Prostate gland (tissue), 2 donors: Measurements from ENCODE around the gene PTP4A1. TPM values are rescaled to one million over a fixed set of nuclear protein-coding genes. Genes with fewer than 3 reads are reported as not detected.

ENCODE experiments used
- DNase-seq: peaks from one replicate; pipeline ENCODE4 v3.0.0-alpha.2; 2019; ENCODE audit warnings: low spot score
- H3K27ac ChIP-seq, 2 donors: fragments of 200-600 bp; sonication (generic); 2 replicates each; pipeline ENCODE4 v1.5.1; 2017 to 2019
- H3K27me3 ChIP-seq: fragments of 200-600 bp; sonication (generic); replicated peaks from 2 replicates; pipeline ENCODE4 v1.5.1; 2019; ENCODE audit not compliant: insufficient read depth
- H3K36me3 ChIP-seq, 2 donors: fragments of 200-600 bp; sonication (generic); 1 replicate in 1 of 2; 2 replicates in 1 of 2; pipeline versions ENCODE4 v1.5.1 to v1.8.1; 2017 to 2019
- H3K4me1 ChIP-seq: fragments of 200-600 bp; sonication (generic); replicated peaks from 2 replicates; pipeline ENCODE4 v1.5.1; 2019
- H3K4me3 ChIP-seq, 2 donors: fragments of 200-600 bp; sonication (generic); 2 replicates each; pipeline ENCODE4 v1.5.1; 2017 to 2019
- H3K9me3 ChIP-seq: fragments of 200-600 bp; sonication (generic); 2 replicates; pipeline ENCODE4 v1.5.1; 2017
- POLR2A ChIP-seq: fragments of 450-650 bp; IDR thresholded peaks from one replicate; pipeline ENCODE4 v1.6.1; 2016; ENCODE audit warnings: antibody characterized with exemption, mild to moderate bottlenecking
- POLR2AphosphoS5 ChIP-seq: sonication (generic); formaldehyde crosslinking; IDR thresholded peaks from one replicate; pipeline ENCODE4 v1.6.1; 2017; ENCODE audit warnings: antibody characterized with exemption
- WGBS: methylation state at CpG from one replicate; pipeline ENCODE4 v1.1.5; 2018; 5-methylcytosine and 5-hydroxymethylcytosine counted together
- intact Hi-C: fragments of 100-400 bp; cut with DNase I; formaldehyde crosslinking; loops from one replicate; pipeline ENCODE4 v1.14.2; 2022
- small RNA-seq, 2 donors: library from RNA; depleted of rRNA; stranded (forward); fragments of <200 nt; gene quantifications; one replicate each; pipeline ENCODE3, GENCODE V24; 2016
- total RNA-seq, 2 donors: library from RNA; depleted of rRNA; stranded (reverse); fragments of >200 nt; gene quantifications; one replicate each; pipeline ENCODE4 v1.1.0, GENCODE V29; 2016
- TF ChIP-seq, protein P1 (sequence below), 4 experiments: fragments of 200-600 bp in 2 of 4; fragments of 450-650 bp in 2 of 4; sonication (generic) in 2 of 4; IDR thresholded peaks; 1 replicate in 3 of 4; 2 replicates in 1 of 4; pipeline ENCODE4 v1.5.1; 2016 to 2019; ENCODE audit warnings: antibody characterized with exemption in 4 of 4, mild to moderate bottlenecking in 2 of 4, moderate library complexity in 2 of 4

The PTP4A1 gene
- total RNA-seq, 2 donors from 2014 or later = 25.5 to 29.3 TPM

DNA sequence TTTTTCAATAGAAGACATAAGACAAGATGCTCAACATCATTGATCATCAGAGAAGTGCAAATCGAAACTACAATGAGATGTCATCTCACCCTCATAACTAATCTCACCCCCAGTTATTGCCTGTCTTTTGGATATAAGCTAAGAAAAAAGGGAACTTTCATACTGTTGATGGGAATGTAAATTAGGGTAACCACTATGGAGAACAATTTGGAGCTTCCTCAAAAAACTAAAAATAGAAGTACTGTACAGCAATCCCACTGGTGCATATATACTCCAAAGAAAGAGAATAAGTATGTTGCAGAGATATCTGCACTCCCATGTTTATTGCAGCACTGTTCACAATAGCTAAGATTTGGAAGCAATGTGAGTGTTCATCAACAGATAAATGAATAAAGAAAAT is 37.0 kb downstream of the PTP4A1 start:
- Histone ChIP-seq H3K9me3 (no peaks in the 10 kb centered on the region), H3K27me3 (no peaks in the 10 kb centered on the region), H3K4me1 (no peaks in the 10 kb centered on the region), H3K27ac (no peak overlapping the region), H3K4me3 (no peak overlapping the region), H3K36me3 (no peaks in the 10 kb centered on the region)
- 89% methylated on average over 1 of the region's 1 CpG for WGBS
- DNase-seq = no peak
- TF ChIP-seq POLR2AphosphoS5 (no peak), POLR2A (no peak)
- TF ChIP-seq, protein P1, sequence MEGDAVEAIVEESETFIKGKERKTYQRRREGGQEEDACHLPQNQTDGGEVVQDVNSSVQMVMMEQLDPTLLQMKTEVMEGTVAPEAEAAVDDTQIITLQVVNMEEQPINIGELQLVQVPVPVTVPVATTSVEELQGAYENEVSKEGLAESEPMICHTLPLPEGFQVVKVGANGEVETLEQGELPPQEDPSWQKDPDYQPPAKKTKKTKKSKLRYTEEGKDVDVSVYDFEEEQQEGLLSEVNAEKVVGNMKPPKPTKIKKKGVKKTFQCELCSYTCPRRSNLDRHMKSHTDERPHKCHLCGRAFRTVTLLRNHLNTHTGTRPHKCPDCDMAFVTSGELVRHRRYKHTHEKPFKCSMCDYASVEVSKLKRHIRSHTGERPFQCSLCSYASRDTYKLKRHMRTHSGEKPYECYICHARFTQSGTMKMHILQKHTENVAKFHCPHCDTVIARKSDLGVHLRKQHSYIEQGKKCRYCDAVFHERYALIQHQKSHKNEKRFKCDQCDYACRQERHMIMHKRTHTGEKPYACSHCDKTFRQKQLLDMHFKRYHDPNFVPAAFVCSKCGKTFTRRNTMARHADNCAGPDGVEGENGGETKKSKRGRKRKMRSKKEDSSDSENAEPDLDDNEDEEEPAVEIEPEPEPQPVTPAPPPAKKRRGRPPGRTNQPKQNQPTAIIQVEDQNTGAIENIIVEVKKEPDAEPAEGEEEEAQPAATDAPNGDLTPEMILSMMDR (IDR thresholded peaks at IDR 0.05) = no peak
- intact Hi-C loops = no loop called here

DNA sequence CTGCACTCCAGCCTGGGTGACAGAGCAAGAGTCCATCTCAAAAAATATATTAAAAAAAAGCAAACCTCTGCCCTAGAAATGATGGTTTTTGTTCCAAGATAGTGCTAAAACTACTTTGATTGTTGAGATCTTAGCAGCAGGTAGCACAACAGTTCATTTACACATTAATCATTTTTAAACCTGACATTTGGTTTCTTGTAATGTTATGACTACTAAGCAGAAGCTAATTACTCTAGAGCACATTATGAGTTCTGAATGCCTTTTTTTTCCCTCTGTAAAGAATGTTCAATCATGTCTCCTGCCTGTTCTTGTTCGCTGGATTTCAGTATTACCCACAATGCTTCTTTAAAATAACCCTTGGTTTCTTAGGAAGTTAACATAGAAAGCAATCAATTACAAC is 38.7 kb downstream of the PTP4A1 start:
- no peaks in the 10 kb centered on the region for H3K36me3 ChIP-seq
- no peaks in the 10 kb centered on the region for H3K4me1 ChIP-seq
- intact Hi-C loops = no loop called here
- no peaks in the 10 kb centered on the region for H3K9me3 ChIP-seq
- H3K27me3 ChIP-seq = no peaks in the 10 kb centered on the region
- DNase-seq = no peak
- no peak overlapping the region for H3K4me3 ChIP-seq
- 38% methylated on average over 1 of the region's 1 CpG for WGBS
- TF ChIP-seq POLR2AphosphoS5 (no peak), POLR2A (no peak)
- TF ChIP-seq, protein P1 (IDR thresholded peaks at IDR 0.05) = no peak
- no peak overlapping the region for H3K27ac ChIP-seq

DNA sequence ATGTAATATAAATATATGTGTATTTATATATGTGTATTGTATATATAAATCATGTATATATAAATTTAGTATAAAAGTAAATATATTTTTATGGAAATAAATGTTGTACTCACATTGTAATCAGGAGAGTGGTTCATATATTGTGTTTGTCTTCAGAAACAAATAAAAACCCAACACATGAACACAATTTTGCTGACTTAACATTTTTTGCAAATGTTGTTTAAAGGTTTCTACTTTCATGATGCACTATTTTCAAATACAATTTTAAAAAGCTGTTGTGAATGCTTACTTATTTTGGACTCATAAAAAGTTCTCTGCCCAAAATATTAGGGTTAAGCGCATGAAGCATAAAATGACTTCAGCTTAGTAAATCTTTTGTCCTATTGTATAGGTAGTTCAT is 39.3 kb downstream of the PTP4A1 start:
- H3K4me3 ChIP-seq = no peak overlapping the region
- H3K27me3 ChIP-seq = no peaks in the 10 kb centered on the region
- H3K36me3 ChIP-seq = no peaks in the 10 kb centered on the region
- TF ChIP-seq, protein P1 (IDR thresholded peaks at IDR 0.05) = no peak
- no peak for TF ChIP-seq POLR2AphosphoS5
- TF ChIP-seq POLR2A = no peak
- intact Hi-C loops = no loop called here
- no peak overlapping the region for H3K27ac ChIP-seq
- no peaks in the 10 kb centered on the region for H3K9me3 ChIP-seq
- DNase-seq = no peak
- H3K4me1 ChIP-seq = no peaks in the 10 kb centered on the region
- 96% methylated on average over 1 of the region's 1 CpG for WGBS

DNA sequence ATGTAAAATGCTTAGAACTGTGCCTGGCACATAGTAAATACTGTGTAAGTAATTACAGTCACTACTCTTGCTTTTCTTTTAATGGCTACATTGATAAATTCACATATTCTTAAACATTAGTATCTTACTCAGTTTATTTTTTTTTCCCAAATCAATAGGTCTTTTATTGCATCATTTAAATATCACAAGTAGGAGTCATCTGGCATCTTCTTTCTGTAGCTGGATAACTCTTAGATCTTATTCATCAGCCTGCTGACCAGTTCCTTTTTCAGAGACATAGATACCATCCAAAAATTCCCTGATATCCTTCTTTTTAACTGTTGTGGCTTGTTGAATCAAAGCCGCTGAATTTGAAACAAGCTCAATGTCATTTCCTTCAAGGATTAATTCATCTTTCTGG is 43.3 kb downstream of the PTP4A1 start:
- H3K27ac ChIP-seq = no peak overlapping the region
- no peak overlapping the region for H3K4me3 ChIP-seq
- H3K36me3 ChIP-seq = no peaks in the 10 kb centered on the region
- WGBS = 92% methylated on average over 1 of the region's 1 CpG
- no peaks in the 10 kb centered on the region for H3K4me1 ChIP-seq
- H3K27me3 ChIP-seq = no peaks in the 10 kb centered on the region
- TF ChIP-seq POLR2AphosphoS5 (no peak), POLR2A (no peak)
- TF ChIP-seq, protein P1 (IDR thresholded peaks at IDR 0.05) = no peak
- DNase-seq = no peak
- intact Hi-C loops = no loop called here
- no peaks in the 10 kb centered on the region for H3K9me3 ChIP-seq

Small RNAs within 50 kb of the gene (small RNA-seq; reads per million reads assigned to genes)
- gene AL513043.1 = 0 reads per million in 2 donors

Other genes starting within 250 kb of the PTP4A1 start
- 10 to 100 TPM; 47.6 to 63.9 TPM for gene PHF3, start 63.3 kb downstream of the PTP4A1 start, total RNA-seq